Cerebellar nuclear complex (tissue), 1 donor: Measurements from ENCODE around the gene ACER2.

Experiments used
- DNase-seq, 2 experiments: peaks; one replicate each; lab custom pipeline; 2025; lab: John Stamatoyannopoulos, UW

ACER2 gene

DNA sequence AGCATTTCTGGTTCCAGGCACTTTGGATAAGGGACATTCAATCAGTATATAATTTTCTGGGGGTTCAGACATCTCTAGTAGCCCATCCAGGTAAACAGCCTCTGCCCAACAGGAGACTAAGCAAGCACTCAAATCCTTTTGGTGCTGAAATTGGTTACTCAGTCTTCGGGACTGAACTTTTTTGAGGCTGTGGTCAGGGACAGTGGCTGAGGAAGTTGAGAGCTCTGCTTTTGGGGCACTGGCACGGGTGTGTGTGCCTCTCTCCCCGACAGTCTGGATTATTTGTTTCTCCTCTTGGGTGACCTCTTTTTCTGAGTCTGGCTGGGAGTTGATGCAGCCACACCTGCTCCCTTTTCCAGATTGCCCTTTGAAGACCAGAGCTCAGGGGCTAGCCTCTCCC is 47.6 kb downstream of the ACER2 start:
- no peak for DNase-seq

DNA sequence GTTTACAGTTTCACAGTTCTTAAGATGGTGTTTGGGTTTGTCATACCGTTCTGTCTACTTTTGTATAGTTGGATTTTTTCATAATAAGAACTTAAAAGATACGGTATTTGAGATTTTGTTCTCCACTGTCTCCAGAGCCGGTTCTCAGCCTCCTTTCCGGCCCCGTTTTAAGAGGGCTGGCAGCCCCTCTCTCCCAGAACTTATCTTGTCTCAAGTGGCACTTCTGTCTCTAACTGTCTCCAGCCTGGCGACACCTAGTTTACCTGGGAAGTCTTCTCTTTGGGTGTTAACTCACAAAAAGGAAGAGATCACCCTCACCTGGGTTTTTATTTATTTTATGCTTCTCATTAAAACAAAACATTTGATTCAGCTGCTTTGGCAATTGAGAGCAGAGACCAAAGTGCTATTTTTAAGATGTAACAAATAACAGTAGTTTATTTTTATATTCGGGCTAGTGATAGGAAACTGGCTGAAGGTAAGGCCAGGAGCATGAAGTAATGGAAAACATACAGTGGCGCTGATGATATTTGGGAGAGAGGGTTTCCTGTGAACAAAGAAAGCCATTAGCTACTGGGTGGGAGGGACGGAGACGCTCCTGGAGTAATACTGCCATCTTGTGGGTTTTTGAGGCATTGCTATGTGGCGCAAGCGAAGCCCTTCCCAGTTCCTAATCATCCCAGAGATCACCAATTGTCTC is 48.3 kb downstream of the ACER2 start:
- DNase-seq = peak in 1 of 2 experiments; percentile 53

DNA sequence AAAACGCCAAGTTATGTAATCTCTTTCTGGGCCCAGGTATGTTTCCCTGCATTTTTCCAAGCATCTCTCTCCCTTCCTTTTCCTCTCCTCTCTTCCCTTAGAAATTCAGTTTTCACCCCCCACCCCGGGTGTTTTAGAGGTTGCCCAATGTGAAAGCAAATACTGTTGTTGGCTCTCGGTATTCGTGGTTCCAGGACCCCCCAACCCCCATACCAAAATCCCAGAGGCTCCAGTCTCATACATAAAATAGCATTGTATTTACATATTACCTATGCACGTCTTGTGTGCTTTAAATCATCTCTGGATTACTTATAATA is 48.8 kb downstream of the ACER2 start:
- no peak for DNase-seq

DNA sequence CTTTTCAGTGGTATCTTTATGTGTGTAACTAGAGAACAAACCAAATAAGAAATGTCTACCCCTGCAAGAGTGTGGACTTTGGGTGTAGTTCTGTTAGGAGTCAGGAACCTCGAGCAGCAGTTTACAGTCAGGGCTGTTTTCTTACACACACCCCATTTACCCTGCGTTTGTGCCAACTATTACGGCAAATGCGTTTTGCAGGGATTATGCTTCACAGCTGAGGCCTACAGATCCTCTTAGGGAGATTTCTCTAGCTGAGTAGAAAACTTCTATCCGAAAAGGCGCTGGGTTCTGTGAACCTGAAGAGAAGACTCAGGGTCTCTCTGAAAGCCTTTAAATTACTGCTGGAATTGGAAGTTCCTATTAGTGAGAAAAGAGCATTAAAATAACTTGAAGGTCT is 51.4 kb downstream of the ACER2 start:
- DNase-seq = no peak

DNA sequence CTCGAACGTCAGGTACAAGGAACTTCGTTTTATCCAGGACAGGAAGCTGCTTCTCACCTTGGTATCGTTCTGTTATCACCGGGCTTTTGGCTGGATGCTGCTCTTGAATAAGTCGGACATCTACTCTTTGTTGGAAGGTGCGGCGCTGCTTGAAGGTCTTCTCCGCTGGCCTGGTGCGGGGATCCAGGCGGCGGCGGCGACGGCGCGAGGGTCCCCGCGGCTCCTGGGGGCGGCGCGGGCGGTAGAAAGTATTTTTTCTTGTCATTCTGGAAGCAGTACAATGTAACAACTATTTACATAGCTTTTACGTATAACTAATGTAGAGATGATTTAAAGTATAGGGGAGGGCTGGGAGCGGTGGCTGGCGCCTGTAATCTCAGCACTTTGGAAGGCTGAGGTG is 52.3 kb downstream of the ACER2 start:
- no peak for DNase-seq

DNA sequence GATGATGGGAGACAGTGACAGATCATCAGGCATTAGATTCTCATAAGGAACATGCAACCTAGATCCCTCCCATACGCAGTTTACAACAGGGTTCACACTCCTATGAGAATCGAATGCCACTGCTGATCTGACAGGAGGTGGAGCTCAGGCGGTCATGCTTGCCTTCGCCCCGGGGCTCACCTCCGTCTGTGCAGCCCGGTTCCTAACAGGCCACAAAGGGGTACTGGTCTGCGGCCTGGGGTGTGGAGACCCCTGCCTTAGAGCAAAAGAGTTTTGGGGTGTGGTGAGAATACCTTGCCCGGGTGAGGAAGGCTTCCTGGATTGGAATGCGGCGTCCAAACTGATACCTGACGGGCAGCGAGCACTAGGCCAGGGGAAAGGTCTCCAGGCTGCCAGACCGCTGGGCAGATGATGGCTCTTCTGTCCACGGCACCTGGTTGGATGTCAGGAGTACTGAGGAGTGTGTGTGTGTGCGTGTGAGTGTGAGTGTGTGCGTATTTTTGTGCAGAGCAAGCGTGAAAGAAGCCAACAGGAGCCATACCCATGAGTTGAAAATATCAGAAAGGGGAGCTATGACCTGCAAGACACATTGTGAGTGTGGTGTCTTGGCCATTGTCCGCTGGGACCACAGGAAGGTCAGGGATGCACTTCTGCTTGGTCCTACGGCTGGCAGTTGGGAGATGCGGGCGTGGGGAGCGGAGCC is 55.4 kb downstream of the ACER2 start:
- no peak for DNase-seq

DNA sequence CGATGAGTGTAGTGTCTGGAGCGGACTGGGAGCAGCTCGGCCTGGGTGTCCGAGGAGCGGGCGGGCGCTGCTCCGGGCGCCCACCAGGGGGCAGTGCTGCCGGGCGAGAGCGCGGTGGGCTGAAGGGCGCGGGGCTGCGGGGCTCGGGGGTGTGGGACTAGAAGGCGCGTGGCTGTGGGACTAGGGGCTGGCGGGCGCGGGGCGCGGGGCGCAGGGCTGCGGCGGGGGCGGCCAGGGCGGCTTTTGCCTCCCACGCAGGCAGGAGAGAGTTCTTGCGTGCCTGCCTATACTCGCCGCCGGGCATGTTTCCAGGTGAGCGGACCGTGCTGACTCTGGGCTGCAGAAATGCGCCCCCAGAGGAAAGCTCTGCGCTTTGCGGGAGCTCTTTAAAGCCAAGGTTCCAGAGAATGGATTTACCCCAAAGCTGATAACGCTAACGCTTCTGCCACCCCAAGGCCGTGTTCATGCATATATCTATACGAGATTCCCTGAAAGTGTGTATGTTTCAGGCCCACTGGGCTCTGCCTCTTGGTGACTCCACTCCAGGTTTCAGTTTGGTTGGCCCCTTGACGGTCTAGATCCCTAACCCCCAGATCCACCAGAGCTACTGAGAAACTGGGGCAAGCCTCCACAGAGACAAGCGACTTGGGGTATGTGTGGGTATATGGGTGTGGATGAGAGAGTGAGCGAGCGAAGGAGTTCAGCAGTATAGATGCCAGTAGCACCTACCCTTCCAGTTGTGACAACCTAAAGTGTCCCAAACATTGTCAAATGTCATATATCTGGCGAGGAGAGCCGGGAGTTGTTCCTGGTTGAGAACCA is 56.2 kb downstream of the ACER2 start:
- DNase-seq = no peak

DNA sequence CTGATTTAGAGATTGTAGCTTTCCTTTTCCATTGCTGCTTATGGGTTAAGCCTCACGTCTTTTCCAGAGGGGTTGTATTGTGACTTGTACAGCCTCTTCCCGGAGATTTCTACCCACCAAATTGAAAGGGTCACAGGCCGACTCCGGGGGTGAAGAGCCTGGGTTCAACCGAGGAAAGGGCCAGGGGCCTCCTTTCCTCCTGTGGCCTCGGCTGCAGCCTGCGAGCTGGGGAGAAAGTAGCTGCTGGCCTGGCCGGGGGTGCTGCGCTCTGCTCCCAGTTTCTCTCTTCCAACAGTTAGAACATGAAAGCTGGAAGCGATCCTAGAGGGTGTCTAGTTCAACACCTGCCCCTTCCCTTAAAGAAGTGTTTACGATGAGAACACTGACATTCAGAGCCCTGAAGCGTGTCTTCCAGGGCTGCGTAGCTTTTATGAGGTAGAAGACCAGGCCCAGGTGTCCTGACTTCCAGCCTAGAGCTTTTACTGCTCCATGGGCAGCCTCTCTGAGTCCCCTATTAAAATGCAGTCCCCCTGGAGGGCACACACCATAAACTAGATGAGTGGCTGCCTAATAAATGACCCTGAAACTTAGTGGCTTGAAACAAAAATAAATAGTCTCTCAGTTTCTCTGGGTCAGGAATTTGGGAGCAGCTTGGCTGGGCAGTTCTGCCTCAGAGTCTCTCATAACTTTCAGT is 56.9 kb downstream of the ACER2 start:
- DNase-seq = no peak

DNA sequence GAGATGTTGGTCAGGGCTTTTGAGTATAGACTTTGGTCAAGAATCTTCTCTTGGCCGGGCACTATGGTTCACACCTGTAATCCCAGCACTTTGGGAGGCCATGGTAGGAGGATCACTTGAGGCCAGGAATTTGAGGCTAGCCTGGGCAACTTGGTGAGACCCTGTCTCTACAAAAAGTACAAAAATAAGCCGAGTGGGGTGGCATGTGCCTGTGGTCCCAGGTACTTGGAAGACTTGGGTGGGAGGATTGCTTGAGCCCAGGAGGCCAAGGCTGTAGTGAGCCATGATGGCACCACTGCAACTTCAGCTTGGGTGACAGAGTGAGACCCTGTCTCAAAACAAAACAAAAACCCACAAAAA is 57.5 kb downstream of the ACER2 start:
- DNase-seq = no peak

DNA sequence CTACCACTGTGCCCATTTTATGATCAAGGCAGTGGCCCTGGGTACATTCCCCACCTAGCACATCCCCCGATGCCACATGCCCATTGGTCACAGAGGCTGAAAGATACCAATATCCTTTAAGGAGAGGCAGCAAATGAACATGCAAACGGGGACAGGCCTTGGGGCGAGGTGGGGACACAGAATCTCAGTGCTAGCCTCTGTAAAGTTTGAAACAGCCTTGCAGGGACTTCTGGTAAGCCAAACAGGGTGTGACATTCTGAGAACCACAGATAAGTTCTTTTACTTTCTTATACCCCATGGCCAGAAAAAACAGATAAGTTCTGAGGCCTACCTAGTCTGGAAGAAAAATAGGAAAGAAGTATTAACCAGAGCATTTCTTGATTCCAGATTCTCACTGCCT is 60.5 kb downstream of the ACER2 start:
- no peak for DNase-seq

DNA sequence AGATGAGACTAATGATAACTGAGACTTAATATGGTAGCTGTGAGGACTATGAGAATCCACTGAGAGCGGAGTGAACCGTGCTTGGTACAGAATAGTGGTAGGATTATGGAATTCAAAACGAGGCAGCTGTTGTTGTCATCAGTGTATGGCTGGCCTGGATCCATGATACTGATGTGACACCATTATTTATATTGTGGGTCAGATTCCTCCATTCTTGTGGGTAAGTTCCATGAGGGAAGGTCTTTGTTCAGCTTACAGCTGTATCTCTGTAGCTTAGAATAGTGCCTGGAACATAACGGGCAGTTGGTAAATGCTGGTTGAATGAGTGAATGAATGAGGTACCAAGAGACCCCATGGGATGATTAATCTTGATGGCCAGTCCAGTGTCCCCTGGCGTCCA is 61.8 kb downstream of the ACER2 start:
- no peak for DNase-seq

DNA sequence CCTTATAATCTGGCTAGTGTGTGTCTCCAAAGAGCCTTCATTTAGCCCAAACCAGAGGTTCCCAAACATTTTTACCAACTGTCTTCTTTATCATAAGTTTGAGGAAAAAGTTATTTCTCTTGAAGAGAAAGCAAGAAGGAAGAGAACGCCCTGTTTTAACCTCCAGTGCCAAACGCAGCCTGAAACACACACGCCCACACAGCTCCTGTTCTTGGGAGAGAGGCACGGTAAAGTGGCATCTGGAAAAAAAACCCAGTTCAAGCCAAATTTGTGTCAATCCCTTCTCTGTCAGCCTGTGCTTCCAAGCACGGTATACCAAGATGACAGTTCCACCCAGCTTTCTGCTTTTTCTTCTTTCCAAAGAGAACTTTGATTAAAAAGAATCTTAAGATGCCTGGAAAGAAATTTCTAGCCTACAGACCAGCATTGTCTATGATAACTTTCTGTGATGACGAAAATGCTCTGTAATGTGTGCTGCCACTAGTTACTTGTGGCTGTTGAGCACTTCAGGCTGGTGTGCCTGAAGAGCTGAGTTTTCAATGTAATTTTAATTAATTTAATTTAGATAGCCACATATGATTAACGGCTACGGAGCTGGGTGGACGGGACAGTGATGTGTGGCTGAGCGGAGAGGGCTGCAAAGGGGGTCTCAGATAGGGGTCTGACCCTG is 62.3 kb downstream of the ACER2 start:
- DNase-seq = no peak

DNA sequence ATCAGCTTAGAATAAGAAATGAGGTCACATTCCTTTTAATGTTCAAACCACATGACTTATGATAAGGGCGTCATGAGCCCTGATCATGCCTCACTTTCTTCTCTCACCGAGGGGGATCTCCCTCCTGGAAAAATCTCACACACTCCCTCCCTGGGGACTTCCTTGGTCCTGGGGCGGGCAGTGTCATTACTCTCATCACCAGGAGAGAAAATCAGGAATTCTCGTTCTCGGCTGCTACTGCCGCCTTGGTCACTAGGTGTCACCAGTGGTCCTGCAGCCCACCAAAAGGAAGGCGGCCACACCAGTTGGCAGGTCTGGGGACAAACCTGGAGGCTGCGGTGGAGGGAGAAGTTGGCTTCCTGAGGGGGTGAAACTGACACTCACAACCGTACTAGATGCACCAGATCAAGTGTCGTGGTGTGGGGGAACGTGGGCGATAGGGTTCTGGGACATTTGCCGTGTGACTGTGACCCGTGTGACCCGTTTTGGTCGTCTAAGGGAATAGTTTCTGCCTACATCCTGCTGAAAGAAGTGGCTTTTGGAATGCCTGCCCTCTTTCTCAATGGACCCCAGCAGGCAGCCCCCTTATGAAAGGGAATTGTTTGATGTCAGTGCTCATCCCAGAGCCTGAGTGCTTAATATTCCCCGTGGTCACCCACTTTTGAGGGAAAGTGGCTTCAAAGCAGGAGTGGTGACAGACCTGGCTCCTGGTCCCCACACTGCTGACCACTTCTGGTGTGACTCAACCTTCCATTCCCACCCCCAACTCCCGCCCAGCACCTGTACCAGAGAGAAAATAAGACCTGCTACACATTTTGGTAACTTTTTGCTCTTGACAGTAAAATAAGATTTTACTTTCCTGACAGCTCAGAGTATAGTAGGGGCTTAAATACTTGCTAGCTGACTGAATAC is 63.2 kb downstream of the ACER2 start:
- no peak for DNase-seq

DNA sequence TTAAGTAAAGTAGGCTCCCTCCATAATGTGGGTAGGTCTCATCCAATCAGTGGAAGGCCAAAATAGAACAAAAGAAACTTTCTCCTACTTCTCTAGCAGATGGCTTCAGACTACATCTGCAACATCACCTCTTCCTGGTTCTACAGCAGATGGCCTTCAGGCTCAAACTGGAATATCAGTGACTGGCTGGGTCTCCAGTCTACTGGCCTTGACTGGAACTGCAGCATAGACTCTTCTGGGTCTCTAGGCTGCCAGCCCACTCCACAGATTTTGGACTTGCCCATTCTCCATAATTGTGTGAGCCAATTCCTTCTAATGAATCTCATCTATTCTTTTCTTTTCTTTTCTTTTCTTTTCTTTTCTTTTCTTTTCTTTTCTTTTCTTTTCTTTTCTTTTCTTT is 64.8 kb downstream of the ACER2 start:
- no peak for DNase-seq

DNA sequence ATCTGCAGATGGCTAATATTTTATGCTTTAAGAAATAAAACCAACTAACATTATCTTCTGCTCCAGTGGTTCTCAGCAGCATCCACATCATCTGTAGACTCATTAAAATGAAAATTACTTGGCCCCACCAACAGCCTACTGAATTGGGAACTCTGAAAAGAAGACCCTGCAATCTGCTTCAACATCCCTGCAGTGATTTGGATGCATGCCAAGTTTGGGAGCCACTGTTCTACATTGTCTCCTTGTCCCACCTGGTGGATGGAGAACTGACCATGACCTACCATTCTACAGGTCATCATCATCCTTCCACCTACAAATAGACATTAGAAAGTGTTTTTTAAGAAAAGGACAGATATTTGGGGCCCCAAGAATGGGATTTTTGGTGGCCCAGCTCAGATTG is 71.1 kb downstream of the ACER2 start:
- no peak for DNase-seq

DNA sequence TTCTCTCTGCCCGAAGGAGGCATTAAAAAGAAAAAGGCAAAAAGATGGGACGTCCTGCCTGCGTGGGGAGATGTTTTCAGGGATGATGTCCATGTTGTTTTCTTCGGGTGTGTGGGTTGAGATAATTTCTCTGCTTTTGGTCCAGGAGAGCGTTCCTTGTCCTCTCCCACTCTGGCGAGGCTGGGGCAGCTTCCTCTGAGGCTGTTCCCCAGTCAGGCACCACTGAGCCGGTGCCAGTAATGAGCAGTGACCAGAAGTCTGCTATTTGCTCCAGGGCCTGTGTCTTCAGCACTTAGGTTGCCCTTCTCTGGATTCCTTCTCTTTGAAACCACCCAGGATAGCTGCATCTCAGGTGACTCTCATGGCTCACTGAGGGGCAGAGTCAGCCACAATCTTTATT is 71.5 kb downstream of the ACER2 start:
- no peak for DNase-seq

DNA sequence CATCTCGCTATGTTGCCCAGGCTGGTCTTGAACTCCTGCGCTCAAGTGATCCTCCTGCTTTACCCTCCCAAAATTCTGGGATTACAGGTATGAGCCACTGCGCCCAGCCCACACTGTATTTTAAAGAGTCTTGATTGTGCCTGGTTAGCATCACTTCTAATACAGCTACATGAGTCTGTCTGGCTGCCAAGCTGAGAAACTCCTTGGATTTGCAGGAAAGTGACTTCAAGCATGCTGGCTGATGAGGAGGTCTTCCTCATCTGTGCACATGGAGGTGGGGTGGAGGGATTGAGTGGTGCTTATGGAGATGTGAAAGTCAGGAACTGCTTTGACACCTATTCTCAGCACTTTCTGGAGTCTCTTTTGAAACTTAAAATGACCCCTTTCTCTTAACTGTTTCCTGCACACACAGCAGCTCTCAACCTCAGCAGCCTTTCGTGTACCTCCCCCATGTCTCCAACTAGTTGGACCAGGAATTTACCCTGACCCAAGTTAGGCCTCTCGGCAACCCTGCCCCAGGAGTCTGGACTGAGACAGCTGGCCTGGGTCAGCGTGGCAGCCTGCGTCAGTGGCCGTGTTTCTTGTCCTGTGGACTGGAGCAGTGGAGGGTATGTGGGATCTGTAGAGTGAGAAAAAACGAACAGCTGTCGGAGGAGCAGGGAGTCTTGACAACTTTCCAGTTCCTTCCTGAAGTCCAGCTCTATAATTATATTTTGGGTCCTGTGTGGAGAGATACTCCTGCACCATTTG is 72.5 kb downstream of the ACER2 start:
- DNase-seq = no peak

DNA sequence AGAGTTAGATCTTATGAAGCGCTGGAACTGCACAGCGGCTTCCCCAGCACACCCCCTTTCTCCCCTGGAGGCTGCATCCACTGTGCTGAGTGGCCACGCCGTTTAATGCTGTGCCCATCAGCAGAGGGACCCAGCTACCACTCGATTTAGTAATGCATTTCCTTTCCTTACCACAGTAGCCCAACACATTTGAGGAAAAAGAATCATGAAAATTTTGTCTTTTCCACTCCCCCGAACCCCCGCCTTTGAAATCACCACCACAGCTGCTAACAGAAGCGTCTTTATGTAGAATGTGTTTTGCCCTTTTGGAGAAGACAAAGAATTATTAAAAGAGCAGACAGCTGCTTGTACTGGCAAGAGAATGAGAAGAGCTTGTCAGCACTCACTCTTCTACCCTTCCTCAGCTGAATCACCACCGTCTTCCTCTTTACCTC is 73.2 kb downstream of the ACER2 start:
- DNase-seq = no peak

DNA sequence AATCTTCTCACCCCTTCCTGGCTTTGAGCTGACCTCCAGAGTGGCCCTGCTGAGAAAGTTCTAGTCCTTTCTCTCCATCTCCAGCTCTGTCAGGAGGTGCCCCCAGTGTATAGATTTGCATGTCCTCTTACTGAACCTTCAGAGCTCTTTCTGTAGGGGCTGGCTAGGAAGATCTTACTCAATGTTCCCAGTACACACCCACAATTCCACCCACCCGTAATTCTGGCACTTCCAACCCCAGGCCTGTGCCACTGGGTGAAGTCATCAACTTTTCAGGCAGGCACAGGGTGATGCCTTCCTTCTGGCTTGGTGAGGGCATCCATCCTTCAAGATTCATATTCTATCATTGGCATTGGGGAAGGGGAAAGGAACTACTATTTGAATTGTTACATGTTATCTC is 75.9 kb downstream of the ACER2 start:
- no peak for DNase-seq

DNA sequence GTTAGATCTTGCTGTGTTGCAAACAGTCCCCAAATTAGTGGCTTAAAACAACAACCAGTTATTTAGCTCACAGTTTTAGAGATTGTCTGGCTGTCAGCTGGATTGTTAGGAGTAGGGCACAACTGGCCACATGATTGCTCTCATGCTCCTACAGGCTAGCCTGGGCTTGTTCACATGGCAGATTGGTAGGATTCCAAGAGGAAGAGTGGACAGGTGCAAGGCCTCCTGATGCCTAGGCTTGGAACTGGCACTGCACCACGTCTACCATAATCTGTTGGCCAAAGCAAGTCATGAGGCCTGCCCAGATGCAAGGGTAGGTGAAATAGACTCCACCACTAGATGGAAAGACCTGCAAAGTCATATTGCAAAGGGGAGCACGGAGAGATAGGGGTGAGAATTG is 76.4 kb downstream of the ACER2 start:
- no peak for DNase-seq
